Muscle of leg (tissue), 11 donors: ENCODE results near the gene YAP1. TPM values are rescaled to one million over a fixed set of nuclear protein-coding genes. Genes with fewer than 3 reads are reported as not detected.
A peak's percentile ranks its signal among the peaks of the same experiment; 100 is the strongest.

Experiments
- DNase-seq: peaks from one replicate; pipeline ENCODE4 v3.0.0; 2013
- H3K27ac ChIP-seq: one replicate; pipeline ENCODE4 v1.5.1; 2013; ENCODE audit warnings: mild to moderate bottlenecking, low read length, control low read depth
- H3K27me3 ChIP-seq: one replicate; pipeline ENCODE4 v1.6.1; 2013; ENCODE audit warnings: low read length; ENCODE audit not compliant: control insufficient read depth, insufficient read depth
- H3K36me3 ChIP-seq: one replicate; pipeline ENCODE4 v1.6.1; 2013; ENCODE audit warnings: low read length; ENCODE audit not compliant: control insufficient read depth, insufficient read depth
- H3K4me1 ChIP-seq: one replicate; pipeline ENCODE4 v1.6.1; 2013; ENCODE audit warnings: low read length; ENCODE audit not compliant: control insufficient read depth, insufficient read depth
- H3K4me3 ChIP-seq: one replicate; pipeline ENCODE4 v1.5.1; 2013; ENCODE audit warnings: low read length, control low read depth
- H3K9me3 ChIP-seq: replicated peaks from 2 replicates; pipeline ENCODE4 v1.6.1; 2013; ENCODE audit warnings: low read depth, low read length; ENCODE audit not compliant: control insufficient read depth
- WGBS: methylation state at CpG from one replicate; pipeline ENCODE4 v1.1.5; 2013; ENCODE audit warnings: missing lambda C conversion rate; ENCODE audit not compliant: insufficient coverage; 5-methylcytosine and 5-hydroxymethylcytosine counted together
- polyA plus RNA-seq, 8 donors: library from polyadenylated mRNA; unstranded; fragments of 120-200 nt; gene quantifications; one replicate each; pipeline versions ENCODE4 v1.2.1 to v1.2.3, GENCODE V29; 2013; ENCODE audit warnings: inconsistent platforms in 1 of 8, low replicate concordance in 1 of 8; ENCODE audit not compliant: insufficient read length in 8 of 8, insufficient read depth in 1 of 8
- total RNA-seq: library from RNA; stranded (reverse); fragments of 120-200 nt; gene quantifications from one replicate; pipeline ENCODE4 v1.2.4, GENCODE V29; 2013

YAP1 gene
- total and polyA plus RNA-seq, 9 donors, result 50.5 to 97.9 (median 73.5) TPM

GRCh38 chr11:102216433-102217075 lies 106.3 kb downstream of the YAP1 start:
- DNase-seq, result peak; percentile 82
- no CpG with 5 or more reads among the region's 2 CpGs for WGBS
- Histone ChIP-seq H3K9me3 (no peaks in the 10 kb centered on the region), H3K4me3 (no peak overlapping the region), H3K27me3 (no peaks in the 10 kb centered on the region), H3K36me3 (peaks cover 18% of the 10 kb centered on the region), H3K4me1 (no peaks in the 10 kb centered on the region), H3K27ac (peak overlapping the region; percentile 65)

- 86% methylated on average over 4 of the region's 7 CpGs for WGBS
- H3K36me3 ChIP-seq, result peaks cover 9% of the 10 kb centered on the region
- H3K27me3 ChIP-seq, result no peaks in the 10 kb centered on the region
- no peak overlapping the region for H3K27ac ChIP-seq
- H3K9me3 ChIP-seq, result no peaks in the 10 kb centered on the region
- no peak overlapping the region for H3K4me3 ChIP-seq
- no peaks in the 10 kb centered on the region for H3K4me1 ChIP-seq
- DNase-seq, result no peak
Observed at GRCh38 chr11:102220728-102221467, 110.7 kb downstream of the YAP1 start.

GRCh38 chr11:102223859-102224258 lies 113.6 kb downstream of the YAP1 start:
- H3K36me3 ChIP-seq, result peaks cover 17% of the 10 kb centered on the region
- no peak overlapping the region for H3K4me3 ChIP-seq
- H3K9me3 ChIP-seq, result no peaks in the 10 kb centered on the region
- H3K27ac ChIP-seq, result peak overlapping the region; percentile 9
- DNase-seq, result peak; percentile 33
- H3K27me3 ChIP-seq, result no peaks in the 10 kb centered on the region
- WGBS, result no CpG with 5 or more reads among the region's 2 CpGs
- no peaks in the 10 kb centered on the region for H3K4me1 ChIP-seq

GRCh38 chr11:102225689-102226568 lies 115.7 kb downstream of the YAP1 start:
- no CpG with 5 or more reads among the region's 4 CpGs for WGBS
- Histone ChIP-seq H3K9me3 (no peaks in the 10 kb centered on the region), H3K36me3 (peaks cover 20% of the 10 kb centered on the region), H3K27ac (no peak overlapping the region), H3K4me3 (no peak overlapping the region), H3K27me3 (no peaks in the 10 kb centered on the region), H3K4me1 (no peaks in the 10 kb centered on the region)
- no peak for DNase-seq

GRCh38 chr11:102226702-102227490 lies 116.6 kb downstream of the YAP1 start:
- WGBS, result no CpG with 5 or more reads among the region's 9 CpGs
- no peaks in the 10 kb centered on the region for H3K9me3 ChIP-seq

GRCh38 chr11:102229510-102230123 lies 119.4 kb downstream of the YAP1 start:
- 90% methylated on average over 2 of the region's 4 CpGs for WGBS
- H3K9me3 ChIP-seq, result no peaks in the 10 kb centered on the region
- no peak for DNase-seq
- H3K36me3 ChIP-seq, result peaks cover 26% of the 10 kb centered on the region
- H3K4me3 ChIP-seq, result no peak overlapping the region
- no peaks in the 10 kb centered on the region for H3K27me3 ChIP-seq
- no peak overlapping the region for H3K27ac ChIP-seq
- no peaks in the 10 kb centered on the region for H3K4me1 ChIP-seq

More at GRCh38 chr11:102226702-102227490, 116.6 kb downstream of the YAP1 start:
- Histone ChIP-seq H3K27ac (no peak overlapping the region), H3K36me3 (peaks cover 20% of the 10 kb centered on the region), H3K4me1 (no peaks in the 10 kb centered on the region), H3K4me3 (no peak overlapping the region), H3K27me3 (no peaks in the 10 kb centered on the region)
- no peak for DNase-seq

- DNase-seq, result no peak
- Histone ChIP-seq H3K27me3 (no peaks in the 10 kb centered on the region), H3K4me3 (no peak overlapping the region), H3K9me3 (no peaks in the 10 kb centered on the region), H3K36me3 (peaks cover 26% of the 10 kb centered on the region), H3K4me1 (no peaks in the 10 kb centered on the region), H3K27ac (no peak overlapping the region)
Observed at GRCh38 chr11:102230186-102230585, 119.9 kb downstream of the YAP1 start.

- no peak overlapping the region for H3K27ac ChIP-seq
- no peaks in the 10 kb centered on the region for H3K4me1 ChIP-seq
- WGBS, result 100% methylated on average over 1 of the region's 4 CpGs
- peaks cover 23% of the 10 kb centered on the region for H3K36me3 ChIP-seq
- H3K27me3 ChIP-seq, result no peaks in the 10 kb centered on the region
- no peak for DNase-seq
- H3K9me3 ChIP-seq, result no peaks in the 10 kb centered on the region
- no peak overlapping the region for H3K4me3 ChIP-seq
Observed at GRCh38 chr11:102230911-102231310, 120.7 kb downstream of the YAP1 start.

- Histone ChIP-seq H3K27me3 (no peaks in the 10 kb centered on the region), H3K4me1 (no peaks in the 10 kb centered on the region), H3K36me3 (peaks cover 7% of the 10 kb centered on the region), H3K27ac (peak overlapping the region; percentile 38), H3K9me3 (no peaks in the 10 kb centered on the region), H3K4me3 (no peak overlapping the region)
- whole genome bisulfite sequencing, result no CpG with 5 or more reads among the region's 7 CpGs
- DNase-seq, result peak; percentile 82
Observed at GRCh38 chr11:102234779-102235439, 124.7 kb downstream of the YAP1 start.
